HG03521 (cell line): Measurements from ENCODE around the gene DMRTA2.
"Not testable (repeated sequence)": the region's sequence is repeated elsewhere in the genome, so short reads cannot be mapped to it uniquely, and the experiment has no call there.

Experiments
- ATAC-seq: cut with Tn5 transposase; IDR thresholded peaks from one replicate; pipeline ENCODE4 v1.9.1; 2021; ENCODE audit warnings: mild to moderate bottlenecking, moderate library complexity; ENCODE audit not compliant: unreplicated experiment

DMRTA2 gene

DNA sequence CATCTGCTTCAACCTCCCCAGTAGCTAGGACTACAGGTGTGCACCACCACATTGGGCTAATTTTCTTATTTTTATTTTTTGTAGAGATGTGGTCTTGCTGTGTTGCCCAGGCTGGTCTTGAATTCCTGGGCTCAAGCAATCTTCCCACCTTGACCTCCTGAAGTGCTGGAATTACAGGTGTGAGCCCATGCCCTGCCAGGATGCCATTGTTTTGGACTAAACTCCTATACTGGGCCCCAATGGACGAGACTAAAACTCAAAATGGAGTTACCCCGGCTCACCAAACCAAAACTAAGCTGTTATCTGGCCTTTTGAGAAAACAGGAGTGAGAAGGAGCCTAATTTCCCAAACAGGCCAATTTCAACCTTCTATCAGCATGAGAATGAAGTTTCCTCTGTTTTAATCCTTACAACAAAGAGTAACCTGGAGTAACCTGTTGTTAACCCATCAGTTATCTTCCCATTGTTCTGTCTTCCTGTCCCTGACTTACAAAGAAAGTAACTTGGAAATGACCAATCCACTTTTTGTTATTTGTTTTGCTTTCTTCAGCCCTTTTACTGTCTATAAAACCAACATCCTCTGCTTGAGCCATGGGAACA lies 29.6 kb downstream of the DMRTA2 start:
- ATAC-seq, result no peak

DNA sequence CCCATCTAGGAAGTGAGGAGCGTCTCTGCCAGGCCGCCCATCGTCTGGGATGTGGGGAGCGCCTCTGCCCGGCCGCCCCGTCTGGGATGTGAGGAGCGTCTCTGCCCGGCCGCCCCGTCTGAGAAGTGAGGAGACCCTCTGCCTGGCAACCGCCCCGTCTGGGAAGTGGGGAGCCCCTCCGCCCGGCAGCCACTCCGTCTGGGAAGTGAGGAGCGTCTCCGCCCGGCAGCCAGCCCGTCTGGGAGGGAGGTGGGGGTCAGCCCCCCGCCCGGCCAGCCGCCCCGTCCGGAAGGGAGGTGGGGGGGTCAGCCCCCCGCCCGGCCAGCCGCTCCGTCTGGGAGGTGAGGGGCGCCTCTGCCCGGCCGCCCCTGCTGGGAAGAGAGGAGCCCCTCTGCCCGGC lies 41.7 kb downstream of the DMRTA2 start:
- not testable (repeated sequence) for ATAC-seq

DNA sequence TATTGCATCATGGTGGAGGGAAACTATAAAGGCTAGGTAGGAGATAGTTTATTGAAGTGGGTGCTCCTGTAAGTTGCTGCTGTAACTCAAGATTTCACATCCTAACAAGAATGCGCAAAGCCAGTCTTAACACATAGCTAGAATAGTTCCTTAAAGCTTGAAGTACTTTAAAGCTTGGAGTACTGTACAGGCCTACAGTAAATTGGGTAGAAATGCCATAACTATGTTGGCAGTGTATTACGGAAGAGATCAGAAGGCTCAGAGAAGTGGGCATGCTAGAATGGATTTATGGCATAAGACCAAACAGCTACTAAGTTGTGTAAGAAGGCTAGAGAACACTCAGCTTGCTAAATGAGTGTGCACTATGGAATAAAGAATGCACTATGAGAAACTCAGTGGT lies 44.5 kb downstream of the DMRTA2 start:
- no peak for ATAC-seq

DNA sequence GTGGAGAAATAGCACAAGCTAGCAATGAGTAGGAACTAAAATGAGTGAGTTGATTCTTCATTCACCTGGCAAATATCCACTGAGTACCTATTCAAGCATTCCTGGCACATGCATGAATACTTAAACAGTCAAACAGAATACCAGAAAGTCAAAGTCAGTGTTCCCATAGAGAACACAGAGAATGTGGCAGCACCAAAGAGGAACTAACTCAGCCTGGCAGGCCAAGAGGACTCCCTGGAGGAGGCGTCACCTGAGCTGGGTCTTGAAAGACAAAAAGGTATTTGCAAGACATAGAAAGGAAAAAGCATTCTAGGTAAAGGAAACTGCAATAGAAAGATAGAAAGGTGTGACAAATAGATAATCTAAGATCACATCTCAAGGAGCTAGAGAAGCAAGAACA lies 49.7 kb downstream of the DMRTA2 start:
- ATAC-seq, result no peak

DNA sequence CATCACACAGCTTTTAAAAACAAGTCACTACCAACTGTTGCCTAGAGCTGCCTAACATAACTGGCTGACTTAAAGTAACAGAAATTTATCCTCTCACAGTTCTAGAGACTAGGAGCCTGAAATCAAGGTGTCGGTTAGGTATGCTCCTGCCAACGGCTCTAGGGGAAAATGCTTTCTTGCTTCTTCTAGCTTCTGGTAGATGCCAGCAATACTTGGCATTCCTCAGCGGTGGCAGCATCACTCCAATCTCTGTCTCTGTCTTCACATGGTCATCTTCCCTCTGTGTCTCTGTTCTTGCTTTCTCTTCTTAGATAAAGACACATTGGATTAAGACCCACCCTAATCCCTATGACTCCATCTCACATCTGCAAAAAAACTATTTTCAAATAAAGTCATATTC lies 51.5 kb downstream of the DMRTA2 start:
- no peak for ATAC-seq

DNA sequence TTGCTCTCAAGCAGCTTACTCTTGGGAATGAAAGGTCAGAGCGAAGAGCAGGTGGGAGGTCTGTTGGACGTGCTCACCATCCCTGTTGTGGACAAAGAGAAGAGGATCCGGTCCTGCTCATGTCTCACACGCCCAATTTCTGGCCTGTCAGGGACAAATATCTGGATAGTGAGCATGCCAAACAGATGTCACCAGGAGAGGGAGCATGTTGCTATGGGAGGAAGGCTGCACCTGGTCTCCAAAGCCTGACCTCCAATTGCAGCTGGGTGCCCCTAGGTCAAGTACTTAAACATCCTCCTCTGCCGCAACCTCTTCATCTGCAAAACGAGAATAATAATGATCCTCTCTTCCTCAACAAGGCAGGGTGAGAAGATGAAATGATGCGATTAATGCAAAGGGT lies 53.4 kb downstream of the DMRTA2 start:
- ATAC-seq, result no peak

DNA sequence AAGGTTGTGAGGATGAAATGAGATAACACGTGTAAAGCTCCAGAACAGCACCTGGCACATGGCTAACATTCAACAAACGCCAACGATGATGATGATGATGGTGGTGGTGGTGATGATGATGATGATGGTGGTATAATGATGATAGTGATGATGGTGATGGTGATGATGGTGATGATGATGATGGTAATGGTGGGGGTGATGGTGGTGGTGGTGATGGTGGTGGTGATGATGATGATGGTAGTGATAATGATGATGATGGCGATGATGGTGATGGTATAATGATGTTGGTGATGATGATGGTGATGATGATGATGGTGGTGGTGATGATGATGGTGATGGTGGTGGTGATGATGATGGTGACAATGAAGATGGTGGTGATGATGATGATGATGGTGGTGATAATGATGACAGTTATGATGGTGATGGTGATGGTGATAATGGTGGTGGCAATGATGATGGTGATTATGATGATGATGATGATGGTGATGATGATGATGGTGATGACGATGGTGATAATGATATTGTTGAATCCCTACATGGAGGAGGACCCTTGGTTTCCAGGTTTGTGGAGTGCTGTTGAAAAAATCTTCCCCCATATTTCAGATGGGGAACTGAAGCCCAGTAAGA lies 54.1 kb downstream of the DMRTA2 start:
- ATAC-seq, result no peak

DNA sequence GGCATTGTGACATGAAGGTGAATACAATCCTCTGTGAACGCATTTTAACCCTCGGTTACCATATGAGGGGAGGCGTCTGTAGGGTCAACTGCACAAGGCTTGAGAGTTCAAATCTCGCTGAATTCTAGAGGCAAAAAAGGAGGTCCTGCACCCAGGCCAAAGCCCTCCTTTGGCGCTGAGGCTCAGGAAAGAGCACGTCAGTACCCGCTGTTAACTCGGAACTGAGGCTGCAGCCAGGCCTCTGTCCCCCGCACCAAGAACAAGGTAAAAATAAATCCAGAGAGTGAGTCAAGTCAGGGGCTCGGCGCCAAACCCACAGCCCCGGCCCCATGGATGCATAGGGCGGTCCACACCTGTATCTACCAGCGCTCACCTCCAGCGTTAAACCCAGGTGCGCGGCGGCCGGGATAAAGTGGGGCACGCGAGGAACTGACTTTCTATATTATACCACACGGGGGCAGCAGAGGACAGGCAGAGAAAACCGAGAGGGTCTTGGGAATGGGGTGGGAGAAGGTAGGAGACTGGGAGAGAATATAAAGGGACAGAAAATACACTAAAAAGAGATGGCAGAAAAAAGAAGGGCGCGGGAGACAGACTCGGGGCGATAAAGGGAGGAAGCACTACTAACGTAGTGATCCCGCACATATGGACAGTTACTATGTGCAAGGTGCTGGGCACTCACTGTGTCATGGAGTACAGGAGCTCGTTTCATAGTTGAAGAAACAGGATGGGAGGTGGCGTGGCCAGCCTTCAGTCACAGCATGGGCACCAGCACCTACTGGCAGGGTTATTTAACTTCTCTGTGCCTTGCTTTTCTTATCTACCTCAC lies 54.9 kb downstream of the DMRTA2 start:
- ATAC-seq, result no peak
